HG02970 (cell line): ENCODE data around the gene IL1B.

Experiments used
- ATAC-seq: cut with Tn5 transposase; IDR thresholded peaks from one replicate; pipeline ENCODE4 v1.9.1; 2021; ENCODE audit warnings: mild to moderate bottlenecking, moderate library complexity, moderate number of reproducible peaks; ENCODE audit not compliant: unreplicated experiment, low FRiP score

Gene IL1B

DNA sequence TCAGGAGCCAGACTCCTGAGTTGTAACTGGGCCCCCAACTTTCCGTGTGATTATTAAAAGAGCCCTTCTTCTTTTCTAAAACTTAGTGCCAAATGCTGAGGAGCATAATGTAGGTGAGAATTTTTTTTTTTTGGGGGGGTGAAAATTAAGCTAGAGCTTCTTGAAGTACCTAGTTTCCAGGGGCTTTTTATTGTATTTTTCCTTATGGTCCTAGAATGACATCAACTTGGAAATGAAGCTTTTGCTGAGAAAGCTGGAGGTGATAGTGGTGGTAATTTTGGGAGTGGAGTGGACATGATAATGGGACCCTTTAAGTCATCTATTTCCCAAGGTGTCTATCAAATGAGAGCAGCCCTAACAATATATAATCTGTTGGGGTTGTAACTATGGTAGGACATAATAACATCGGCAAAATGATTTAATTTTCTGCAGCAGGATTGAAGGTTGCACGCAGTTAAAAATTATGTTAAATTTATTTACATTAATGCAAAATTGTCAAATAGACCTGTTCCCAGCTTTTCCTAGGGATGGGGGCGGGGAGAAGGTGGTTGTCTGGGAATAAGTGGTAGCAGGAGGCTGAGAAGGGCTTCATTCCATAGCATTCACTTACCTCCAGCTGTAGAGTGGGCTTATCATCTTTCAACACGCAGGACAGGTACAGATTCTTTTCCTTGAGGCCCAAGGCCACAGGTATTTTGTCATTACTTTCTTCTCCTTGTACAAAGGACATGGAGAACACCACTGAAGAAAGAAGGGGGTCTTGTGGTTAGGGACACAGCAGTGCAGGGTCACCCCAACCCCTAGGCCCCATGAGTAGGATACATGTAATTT, 5.7 kb downstream of the IL1B start:
- ATAC-seq: no peak

DNA sequence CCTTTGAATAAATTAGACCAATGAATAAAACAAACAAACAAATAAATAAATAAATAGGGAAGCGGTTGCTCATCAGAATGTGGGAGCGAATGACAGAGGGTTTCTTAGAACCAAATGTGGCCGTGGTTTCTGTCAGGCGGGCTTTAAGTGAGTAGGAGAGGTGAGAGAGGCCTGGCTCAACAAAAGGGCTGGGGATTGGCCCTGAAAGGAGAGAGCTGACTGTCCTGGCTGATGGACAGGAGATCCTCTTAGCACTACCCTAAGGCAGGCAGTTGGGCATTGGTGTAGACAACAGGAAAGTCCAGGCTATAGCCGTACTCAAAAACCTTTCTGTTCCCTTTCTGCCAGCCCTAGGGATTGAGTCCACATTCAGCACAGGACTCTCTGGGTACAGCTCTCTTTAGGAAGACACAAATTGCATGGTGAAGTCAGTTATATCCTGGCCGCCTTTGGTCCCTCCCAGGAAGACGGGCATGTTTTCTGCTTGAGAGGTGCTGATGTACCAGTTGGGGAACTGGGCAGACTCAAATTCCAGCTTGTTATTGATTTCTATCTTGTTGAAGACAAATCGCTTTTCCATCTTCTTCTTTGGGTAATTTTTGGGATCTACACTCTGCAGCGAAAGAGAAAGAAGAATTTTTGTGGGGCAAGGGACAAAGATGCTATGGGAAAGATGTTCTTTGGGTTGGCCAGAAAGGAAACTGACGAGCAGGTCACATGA, 6.5 kb downstream of the IL1B start:
- no peak for ATAC-seq

- no peak for ATAC-seq
Measured at GRCh38 chr2:112829101-112829960, 7.2 kb downstream of the IL1B start.

DNA sequence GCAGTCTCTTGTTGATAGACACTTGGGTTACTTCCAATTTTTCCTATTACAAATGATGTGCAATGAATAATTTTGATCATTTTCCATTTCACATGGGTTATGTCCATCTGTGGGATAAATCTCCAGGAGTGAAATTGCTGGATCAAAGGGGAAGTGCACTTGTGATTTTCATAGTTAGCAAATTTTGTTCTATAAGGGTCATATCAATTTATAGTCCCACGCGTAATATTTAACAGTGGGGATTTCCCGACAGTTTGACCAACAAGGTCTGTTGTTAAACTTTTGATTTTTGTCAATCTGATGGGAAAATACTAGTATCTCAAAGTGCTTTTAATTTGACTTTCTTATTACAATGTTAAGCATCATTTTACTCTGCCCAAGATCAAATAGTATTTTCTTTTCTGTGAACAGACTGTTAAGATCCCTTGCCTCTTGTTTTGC, 8.3 kb downstream of the IL1B start:
- no peak for ATAC-seq

DNA sequence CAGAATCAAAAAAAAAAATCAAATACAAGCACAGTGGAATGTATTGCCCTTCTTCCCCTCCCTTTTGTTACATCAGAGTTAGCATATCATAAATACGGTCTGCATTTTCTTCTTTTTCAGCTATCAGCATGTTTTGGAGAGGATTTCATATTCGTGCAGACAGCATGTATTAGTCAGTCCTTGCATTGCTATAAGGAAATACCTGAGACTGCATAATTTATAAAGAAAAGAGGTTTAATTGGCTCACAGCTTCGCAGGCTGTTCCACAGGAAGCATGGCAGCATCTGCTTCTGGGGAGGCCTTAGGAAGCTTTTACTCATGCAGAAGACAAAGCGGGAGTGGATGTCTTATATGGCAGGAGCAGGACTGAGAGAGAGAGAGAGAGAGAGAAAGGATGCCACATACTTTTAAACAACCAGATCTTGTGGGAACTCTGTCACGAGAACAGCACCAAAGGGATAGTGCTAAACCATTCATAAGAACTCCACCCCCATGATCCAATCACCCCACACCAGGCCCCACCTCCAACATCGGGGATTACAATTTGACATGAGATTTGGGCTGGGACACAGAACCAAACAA, 8.9 kb downstream of the IL1B start:
- no peak for ATAC-seq

- ATAC-seq: no peak
Measured at GRCh38 chr2:112827009-112827408, 9.6 kb downstream of the IL1B start.

GRCh38 chr2:112825706-112826105, 10.9 kb downstream of the IL1B start:
- ATAC-seq: no peak

DNA sequence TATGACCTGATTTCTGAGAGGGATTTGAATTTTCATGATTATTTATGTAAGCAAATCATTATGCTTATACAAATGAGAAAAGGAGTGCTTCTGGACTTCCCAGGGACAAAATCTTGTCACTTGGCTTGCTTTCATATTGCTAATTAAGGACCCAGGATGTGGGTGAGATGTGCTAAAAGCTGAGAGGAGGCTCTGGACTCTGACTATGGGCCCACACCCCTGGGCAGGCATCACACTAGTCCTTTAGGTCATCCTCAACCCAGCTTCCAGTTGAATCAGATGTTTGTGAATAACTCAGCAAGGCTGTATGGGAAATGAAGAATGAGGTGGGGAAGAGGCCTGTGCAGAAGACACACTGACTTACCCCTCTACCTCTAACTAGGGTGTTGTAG, 11.9 kb downstream of the IL1B start:
- no peak for ATAC-seq

- ATAC-seq: no peak
Measured at GRCh38 chr2:112821682-112822081, 14.9 kb downstream of the IL1B start.

DNA sequence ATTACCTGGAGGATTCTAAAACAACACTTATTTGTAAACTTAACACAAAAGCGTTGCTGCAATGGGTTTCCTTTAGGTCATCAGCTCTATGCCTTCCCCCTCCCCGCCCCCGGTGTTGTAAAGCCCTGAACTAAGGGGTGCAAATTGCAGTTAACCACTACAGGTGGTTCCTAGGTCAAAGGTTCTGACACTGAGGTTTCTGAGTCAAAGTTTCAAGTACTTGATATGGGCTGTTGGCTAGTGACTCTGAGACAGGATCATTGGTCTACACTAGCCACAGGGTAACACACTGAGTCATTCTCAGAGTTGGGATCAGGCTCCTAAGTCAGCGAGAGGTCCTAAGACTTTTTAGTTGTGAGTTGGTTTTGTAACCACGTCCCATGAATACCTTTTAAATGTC, 15.4 kb downstream of the IL1B start:
- no peak for ATAC-seq

DNA sequence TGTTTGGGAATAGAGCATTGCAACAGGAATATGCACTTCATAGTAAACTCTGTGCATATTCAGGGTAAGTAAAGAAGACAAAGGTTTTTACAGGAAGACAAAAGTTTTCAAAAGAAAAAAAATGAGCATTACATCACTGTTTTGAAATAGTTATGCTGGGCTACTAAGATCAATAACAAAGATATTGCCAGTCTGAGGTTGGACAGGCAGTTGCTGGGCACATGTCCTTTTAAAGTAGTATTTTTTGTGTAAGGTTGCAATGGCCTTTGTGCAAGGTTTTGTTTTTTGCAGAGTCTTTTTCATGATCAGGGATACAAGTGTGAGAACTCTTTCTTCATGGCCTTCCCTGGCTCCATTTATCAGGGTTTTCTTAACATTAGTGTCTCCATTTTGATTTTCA, 16.2 kb downstream of the IL1B start:
- no peak for ATAC-seq

DNA sequence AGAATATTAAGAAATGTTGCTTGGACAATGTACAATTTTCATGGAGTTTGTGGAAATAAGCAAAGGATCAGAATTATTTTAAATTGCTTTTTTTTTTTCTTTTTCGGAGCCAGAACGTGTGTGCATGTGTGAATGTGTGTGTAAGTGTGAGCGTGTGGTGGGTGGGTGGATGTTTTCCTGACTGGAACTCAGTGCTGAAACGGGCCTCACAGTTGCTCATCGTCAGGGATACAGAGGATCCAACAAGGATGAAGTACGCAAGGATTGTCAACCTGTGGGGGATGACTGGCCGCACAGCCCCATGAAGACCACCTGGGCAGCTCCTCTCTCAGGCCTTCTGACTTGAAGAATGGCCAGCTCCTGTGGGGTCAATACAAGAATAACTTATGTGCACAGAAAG, 17.5 kb downstream of the IL1B start:
- ATAC-seq: no peak

DNA sequence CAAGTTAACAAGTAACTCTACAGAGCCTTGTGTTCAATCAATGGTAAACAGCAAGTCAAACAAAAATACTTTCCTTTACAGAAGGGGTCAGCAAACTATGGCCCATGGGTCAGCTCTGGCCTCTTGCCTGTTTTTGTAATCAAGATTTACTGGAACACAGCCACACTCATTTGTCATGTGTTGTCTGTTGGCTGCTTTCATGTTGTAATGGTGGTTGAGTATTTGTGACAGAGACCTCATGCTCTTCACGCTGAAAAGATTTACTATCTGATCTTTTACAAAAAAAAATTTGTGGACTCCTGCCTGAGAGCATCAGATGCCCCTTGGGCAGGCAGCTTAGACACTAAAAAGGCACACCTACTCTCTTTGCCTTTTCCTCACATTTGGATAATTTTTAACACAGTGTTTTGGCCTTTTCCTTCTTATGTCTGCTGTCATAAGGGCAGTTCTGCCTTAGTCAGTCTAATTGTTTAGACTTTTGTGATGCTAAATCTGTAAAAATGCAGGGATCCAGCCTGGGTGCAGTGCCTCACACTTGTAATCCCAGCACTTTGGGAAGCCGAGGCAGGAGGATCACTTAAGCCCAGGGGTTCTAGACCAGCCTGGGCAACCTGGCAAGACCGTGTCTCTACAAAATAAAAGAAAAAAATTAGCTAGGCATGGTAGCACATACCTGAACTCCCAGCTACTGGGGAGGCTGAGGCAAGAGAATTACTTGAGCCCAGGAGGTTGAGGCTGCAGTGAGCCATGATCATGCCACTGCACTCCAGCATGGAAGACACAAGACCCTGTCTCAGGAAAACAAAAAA, 18.3 kb downstream of the IL1B start:
- ATAC-seq: no peak

GRCh38 chr2:112817082-112817689, 19.4 kb downstream of the IL1B start:
- ATAC-seq: no peak

GRCh38 chr2:112814278-112814677, 22.3 kb downstream of the IL1B start:
- no peak for ATAC-seq

DNA sequence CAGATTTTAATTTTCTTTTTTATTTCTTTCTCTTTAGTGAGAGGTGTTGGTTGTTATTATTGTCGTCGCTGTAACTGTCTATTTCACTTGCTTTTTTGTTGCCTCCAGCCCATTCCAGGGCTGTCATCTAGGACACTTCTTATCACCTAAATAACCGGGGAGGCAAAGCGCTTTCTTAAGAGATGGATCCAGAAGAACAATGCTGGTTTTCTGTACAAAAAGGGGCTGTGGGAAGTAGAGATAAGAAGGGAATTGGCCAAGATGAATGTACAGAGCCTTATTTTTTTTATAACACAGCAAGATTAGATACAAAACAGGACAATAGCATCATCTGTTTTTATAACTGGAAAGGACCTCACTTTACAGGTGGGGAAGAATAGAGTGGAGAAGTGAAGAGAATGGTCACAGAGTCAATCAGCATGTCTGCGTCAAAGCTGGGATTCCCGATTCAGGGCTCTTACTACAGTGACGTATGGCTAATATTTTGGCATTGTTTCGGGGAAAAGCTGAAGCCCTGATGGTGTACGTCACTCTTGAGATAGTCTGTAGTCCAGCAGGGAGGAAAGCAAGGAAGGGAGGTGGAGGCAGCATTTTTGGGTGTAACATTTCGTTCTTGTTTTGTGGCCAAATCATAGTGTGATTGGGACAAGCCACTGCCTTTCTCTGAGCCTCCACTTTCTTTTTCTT, 23.2 kb downstream of the IL1B start:
- no peak for ATAC-seq

DNA sequence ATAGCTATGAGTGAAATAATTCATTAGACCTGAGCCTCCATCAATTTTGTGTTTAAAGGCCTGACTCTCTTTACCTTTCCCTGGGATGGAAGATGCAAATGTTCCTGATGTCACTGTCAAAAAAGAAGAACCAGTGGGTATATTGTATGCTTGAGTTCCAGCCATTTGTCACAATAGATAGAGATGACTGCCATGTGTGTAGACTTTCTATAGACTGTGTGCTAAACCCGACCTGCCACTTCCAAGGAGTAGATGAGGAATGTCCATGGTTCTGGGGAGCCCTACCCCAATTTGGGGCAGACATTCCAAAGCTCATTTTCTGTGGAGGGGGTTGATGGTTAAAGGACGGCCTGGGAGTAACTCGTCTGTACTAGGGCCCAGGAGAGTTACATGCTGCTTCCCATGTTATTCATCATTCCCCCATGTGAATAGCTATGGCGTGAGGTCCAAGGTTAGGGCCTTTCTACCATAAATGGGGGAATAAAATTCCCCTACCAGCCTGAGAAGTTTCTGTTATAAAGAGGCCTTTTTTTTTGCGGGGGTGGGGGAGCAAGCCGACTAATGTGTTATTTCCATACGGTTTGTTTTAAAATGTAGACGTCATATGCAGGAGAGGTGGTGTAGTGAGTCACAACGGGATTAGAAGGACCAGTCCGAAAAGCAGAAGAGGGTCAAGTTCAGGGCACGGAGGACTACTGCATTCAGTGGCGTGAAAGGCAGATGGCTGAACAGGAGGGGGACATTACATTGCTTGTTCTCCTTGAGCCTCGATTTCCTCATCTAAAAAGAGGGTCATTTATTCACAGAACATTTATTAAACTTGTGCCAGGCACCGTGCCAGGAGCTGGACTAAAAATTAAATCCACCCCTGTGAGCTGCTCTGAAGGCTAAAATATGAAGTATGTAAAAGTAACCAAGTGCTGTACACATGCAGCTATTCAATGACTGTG, 24.0 kb downstream of the IL1B start:
- ATAC-seq: no peak

- no peak for ATAC-seq
Measured at GRCh38 chr2:112811841-112812306, 24.7 kb downstream of the IL1B start.
